ENCODE measurements around the gene TSC22D4.
A peak's percentile ranks its signal among the peaks of the same experiment; 100 is the strongest.
"Not testable (repeated sequence)": the region's sequence is repeated elsewhere in the genome, so short reads cannot be mapped to it uniquely, and the experiment has no call there.

TSC22D4 gene

DNA sequence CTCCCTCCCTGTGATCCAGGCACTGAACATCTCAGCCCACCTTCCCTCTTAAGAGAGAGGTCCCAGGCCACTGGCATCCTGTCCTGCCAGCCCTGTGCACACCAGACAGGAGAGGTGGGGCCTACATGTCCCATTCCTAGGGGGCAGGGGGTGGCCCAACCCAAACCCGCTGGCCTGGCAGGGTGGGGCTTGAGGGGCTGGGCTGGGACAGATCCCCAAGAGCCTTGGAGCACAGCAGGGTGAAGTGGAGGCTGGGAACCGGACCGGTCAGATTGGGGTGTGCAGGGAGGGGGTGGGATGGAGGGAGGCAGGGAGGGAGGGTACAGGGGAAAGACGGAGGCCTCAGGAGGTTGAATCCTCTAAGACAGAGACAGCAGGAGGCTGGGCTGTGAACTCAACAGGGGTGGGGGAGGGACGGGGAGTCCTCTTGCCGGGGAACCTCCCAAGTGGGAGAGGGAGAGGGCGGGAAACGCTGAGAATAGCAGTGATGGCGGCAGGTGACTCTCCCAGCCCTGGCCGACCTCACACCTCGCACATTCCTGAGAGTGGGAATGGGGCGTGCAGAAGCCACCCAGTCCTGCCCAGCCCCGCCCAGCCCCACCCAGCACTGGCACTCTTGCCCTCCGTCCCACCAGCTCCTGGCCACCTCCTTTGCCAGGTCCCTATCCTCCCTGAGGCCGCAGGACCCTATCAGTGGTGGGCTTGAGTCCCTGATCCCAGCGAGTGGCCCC lies 6.7 kb downstream of the TSC22D4 start:
- no peak for DNase-seq

DNA sequence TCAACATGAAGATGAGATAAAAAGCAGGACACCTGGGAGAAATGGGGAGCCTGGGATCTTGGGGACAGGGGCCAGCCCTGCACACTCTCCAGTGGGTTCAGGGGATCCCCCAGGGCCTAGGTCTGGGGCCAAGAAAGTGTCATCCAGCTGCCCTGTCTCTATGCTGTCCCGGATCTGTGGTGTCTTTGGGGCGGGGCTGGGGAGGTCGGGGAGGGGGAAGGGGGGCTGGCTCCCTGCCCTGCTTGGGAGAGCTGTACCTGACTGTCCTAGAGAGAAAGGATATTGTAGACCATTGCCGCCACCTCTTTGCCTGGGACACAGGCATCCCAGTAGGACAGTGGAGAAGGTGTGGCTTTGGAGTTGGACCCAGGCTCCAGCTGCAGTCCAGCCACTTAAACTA lies 8.0 kb downstream of the TSC22D4 start:
- DNase-seq, result no peak

- DNase-seq, result peak; percentile 81
These were observed 9.6 kb downstream of the TSC22D4 start for GRCh38 chr7:100469227-100470044.

DNA sequence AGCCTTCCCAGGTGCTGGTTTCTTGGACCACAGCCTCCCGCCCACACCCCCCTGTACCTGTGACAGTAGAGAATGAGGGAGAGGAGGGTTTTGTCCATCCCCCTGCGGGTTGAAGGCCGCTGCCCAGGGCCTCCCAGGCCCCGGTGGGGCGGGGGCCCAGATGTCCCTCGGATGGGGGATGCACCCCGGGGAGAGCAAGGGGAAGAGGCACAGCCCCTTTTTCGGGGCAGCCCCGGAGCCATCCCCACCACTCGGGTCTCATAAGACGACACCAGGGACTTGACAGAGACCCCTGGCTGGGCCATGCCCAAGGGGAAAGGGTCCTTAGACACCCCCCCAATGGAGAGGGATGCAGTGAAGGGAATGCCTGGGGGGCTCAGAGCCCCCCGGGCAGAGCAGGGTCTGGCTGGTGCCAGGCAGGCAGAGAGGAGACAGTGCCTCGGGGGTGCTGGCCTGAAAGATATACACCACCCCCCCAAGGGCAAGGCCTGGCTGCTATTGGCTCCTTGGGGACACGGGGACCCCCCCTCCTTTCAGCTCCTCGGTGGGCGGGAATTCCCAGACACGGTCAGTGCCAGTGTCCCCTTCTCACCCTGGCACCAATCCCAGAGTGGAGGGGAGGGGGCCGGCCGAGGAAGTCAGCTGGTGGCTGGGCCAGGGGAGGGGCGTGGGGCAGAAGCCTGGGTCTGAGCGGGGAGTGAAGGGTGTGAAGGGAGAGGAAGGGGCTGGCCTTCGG lies 11.2 kb downstream of the TSC22D4 start:
- DNase-seq, result no peak

GRCh38 chr7:100466653-100467605 lies 12.1 kb downstream of the TSC22D4 start:
- DNase-seq, result no peak

DNA sequence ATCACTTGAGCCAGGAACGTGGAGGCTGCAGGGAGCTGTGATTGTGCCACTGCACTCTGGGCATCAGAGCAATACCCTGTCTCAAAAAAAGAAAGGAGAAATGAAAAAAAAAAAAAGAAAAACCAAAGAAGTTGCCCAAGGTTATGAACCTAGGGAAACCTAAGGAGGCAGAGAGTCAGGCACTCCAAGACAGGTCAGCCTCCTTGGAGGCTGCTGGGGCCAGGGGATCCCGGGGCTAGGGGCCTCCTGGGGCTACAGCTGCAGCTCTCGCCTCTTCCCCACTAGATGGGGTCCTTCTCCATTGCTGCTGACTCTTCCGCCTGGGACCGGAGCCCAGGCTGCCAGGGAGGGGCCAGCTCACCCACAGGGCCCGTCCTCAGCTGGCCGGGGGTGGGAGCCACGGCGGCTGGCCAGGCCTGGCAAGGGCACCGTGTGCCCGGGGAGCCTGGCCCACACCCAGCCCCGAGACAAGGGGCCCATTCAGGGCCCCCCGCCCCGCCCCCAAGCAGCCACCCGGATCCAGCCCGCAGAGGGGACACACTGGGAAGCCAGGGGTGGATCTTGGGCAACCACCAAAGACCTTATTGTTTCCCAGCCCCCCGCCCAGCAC lies 13.2 kb downstream of the TSC22D4 start:
- DNase-seq, result no peak

DNA sequence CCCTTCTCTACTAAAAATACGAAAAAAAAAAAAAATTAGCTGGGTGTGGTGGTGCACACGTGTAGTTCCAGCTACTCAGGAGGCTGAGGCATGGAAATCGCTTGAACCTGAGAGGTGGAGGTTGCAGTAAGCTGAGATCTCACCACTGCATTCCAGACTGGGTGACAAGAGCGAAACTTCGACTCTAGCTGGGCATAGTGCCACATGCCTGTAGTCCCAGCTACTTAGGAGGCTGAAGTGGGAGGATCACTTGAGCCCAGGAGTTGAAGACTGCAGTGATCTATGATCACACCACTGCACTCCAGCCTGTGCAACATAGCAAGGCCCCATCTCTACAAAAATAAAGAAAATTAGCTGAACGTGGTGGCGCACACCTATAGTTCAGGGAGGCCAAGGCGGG lies 13.7 kb downstream of the TSC22D4 start:
- DNase-seq, result no peak

DNA sequence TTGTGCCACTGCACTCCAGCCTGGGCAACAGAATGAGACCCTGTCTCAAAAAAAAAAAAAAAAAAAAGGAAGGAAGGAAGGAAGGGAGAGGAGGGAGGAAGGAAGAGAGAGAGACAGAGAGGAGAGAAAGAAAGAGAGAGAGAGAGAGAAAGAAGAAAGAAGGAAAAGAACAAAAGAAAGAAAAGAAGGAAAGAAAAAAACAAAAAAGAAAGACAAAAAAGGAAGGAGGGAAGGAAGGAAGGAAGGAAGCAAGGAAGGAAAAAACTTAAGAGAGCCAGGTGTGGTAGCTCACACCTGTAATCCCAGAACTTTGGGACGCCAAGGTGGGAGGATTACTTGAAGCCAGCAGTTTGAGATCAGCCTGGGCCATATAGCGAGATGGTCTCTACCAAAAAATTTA lies 14.2 kb downstream of the TSC22D4 start:
- DNase-seq, result no peak

GRCh38 chr7:100464210-100464660 lies 14.8 kb downstream of the TSC22D4 start, which contains the start of gene SPACDR:
SPACDR (minus strand) TSS chr7:100464260; CDS start chr7:100464025, 235 bp downstream.
- no peak for DNase-seq

DNA sequence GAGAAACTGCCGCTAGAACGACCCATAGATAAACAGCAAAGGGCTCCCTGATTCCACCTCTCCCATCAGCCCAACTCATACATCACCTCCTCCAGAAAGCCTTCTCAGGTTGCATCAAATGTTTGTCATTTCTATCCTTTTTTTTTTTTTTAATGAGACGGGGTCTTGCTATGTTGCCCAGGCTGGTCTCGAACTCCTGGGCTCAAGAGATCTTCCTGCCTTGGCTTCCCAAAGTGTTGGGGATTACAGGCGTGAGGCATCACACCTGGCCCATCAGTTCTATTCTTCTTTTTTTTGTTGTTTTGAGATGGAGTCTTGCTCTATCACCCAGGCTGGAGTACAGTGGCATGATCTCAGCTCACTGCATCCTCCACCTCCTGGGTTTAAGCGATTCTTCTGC lies 22.0 kb downstream of the TSC22D4 start:
- DNase-seq, result no peak

DNA sequence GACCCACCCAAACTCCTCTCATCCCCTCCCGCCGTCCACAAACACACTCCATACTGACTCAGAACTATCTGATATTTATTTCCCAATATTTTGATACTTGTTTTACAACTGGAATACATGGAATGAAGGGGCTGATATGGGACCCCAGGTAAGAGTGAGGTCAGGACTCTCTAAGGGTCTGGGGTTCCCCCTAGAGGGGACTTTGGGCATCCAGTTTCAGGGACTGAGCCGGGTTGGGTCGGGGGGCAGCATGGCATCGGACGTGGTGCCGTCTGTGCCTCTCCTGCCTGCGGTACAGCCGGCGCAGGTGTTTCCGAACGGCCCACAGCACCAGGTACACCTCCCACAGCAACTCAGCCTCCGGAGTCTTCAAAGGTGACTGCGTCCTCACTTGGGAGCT lies 22.5 kb downstream of the TSC22D4 start:
- no peak for DNase-seq

GRCh38 chr7:100455206-100455605 lies 23.8 kb downstream of the TSC22D4 start:
- DNase-seq, result no peak

GRCh38 chr7:100453854-100454253 lies 25.2 kb downstream of the TSC22D4 start:
- DNase-seq, result not testable (repeated sequence)

- no peak for DNase-seq
These were observed 26.5 kb downstream of the TSC22D4 start for GRCh38 chr7:100452513-100452912.

DNA sequence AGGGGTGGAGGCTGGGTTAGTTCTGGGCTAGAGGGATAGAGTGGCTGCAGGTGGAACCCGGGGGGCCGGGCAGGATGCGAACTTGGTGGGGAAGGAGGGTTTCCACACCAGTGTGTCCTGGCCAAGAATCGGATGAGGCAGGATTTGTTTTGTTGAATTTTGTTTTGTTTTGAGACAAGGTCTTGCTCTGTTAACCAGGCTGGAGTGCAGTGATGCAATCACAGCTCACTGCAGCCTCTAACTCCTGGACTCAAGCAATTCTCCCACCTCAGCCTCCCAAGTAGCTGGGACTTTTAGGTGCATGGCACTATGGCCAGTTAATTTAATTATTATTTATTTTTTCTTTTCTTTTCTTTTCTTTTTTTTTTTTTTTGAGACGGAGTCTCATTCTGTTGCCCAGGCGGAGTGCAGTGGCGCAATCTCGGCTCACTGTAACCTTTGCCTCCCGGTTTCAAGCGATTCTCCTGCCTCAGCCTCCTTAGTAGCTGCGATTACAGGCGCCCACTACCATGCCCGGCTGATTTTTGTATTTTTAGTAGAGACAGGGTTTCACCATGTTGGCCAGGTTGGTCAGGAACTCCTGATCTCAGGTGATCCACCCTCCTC lies 29.7 kb downstream of the TSC22D4 start:
- DNase-seq, result no peak

GRCh38 chr7:100447363-100447762 lies 31.7 kb downstream of the TSC22D4 start:
- DNase-seq, result not testable (repeated sequence)

DNA sequence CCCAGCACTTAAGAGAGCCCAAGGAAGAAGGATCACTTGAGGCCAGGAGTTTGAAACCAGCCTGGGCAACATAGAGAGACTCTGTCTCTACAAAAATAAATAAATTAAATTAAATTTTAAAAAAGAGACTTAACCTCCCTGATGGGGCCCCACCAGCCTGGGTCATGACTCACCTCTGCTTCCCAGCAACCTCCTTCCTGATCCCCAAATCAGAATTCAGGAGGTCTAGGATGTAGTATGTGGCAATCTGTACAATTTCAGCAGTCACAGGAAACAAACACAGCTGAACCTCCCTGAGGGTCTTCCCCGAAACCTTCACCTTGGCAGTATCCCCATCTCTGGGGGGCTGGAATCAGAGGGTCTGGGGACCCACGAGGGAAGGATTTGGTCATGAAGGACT lies 33.0 kb downstream of the TSC22D4 start:
- no peak for DNase-seq

DNA sequence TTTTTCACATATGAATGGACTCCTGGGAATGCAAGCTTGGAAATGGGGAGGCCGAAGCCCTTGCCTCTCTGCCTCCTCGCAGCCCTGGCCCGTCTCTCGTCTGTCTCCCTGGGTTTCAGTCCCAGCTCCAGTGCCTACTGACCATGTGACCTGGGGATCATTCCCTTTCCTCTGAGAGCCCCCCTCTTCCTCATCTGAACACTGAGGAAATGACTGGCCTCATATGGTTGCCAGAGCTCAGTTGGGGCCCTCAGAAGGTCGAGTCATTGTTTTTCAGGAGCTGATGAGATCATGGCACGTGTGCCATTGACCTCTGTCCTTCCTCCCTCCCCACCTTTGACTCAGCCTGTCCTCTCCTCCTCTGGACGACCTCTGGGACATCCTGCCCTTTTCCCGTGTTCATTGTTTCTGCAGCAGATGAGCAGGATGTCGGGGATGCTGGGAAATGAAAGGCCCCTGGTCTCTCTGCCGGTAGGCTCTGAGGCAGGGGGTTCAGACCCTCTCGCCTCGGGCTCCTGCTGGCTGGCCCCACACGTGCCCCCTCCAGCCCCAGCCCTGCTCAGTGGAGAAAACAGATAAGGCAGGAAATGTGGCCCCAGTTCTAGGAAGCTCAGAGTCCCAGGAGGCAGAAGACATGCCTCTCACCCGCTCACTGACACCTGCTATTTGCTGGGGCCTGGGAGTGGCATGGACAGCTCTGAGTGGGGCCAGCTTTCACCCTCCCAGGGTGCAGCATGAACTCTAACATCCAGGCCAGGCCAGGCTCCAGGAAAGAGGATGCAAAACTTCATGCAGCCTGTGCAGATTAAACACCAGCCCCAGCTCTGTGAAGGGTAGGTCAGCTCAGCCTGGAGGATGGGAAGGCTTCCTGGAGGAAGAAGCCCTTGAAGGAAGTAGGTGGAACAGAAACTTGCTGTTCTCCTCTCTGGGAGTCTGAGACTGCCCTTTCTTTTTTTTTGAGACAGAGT lies 34.4 kb downstream of the TSC22D4 start:
- DNase-seq, result no peak

DNA sequence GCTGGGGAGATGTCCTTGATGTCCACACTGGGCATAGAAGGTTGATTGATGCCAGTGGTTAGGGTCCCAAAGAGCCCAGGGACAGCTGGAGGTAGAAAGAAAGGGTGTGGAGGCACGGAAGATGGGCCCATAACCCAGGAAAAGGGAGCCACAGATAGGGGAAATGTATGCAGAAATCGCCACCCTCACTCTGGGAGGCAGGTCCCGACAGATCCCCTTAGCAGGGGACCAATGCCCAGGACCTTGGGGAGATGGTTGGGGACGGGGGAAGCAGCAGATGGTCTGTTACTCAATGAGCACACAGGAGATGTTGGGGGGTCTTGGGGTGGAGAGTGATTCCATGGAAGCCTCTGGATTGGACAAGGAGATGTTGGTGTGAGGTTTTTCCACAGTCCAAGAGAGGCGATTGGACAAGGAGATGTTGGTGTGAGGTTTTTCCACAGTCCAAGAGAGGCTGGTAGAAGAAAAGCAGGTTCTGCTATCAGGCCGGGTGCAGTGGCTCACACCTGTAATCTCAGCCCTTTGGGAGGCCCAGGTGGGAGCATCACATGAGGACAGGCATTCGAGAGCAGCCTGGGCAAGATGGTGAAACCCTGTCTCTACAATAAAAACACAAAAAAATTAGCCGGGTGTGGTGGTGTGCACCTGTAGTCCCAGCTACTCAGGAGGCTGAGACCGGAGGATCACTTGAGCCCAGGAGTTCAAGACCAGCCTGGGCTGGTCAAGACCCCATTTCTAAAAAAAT lies 35.7 kb downstream of the TSC22D4 start:
- no peak for DNase-seq
